Kidney (tissue), 14 donors: ENCODE measurements around the gene BCAS3. TPM values are rescaled to one million over a fixed set of nuclear protein-coding genes. Genes with fewer than 3 reads are reported as not detected.

Experiments
- DNase-seq, 5 donors: peaks; one replicate each; pipeline ENCODE4 v3.0.0-alpha.2; 2013 to 2020
- FAIRE-seq: peaks from 2 replicates; lab custom pipeline; 2012; peaks lifted over from hg19 to GRCh38; lab: Jason Lieb, UNC
- H3K27ac ChIP-seq, 2 donors: one replicate each; pipeline ENCODE4 v1.7.0; 2013; ENCODE audit warnings: low read depth in 2 of 2, low read length in 2 of 2, inconsistent platforms in 1 of 2
- H3K27me3 ChIP-seq: one replicate; pipeline ENCODE4 v1.7.1; 2013; ENCODE audit warnings: low read length, inconsistent platforms; ENCODE audit not compliant: control insufficient read depth, insufficient read depth
- H3K36me3 ChIP-seq, 3 donors: one replicate each; pipeline versions ENCODE4 v1.7.0 to v1.7.1; 2013; ENCODE audit warnings: low read length in 3 of 3, control low read depth in 1 of 3, inconsistent platforms in 1 of 3; ENCODE audit not compliant: insufficient read depth in 3 of 3, control insufficient read depth in 2 of 3
- H3K4me1 ChIP-seq, 3 donors: one replicate each; pipeline versions ENCODE4 v1.7.0 to v1.7.1; 2013; ENCODE audit warnings: low read length in 3 of 3, inconsistent platforms in 1 of 3, low read depth in 1 of 3; ENCODE audit not compliant: control insufficient read depth in 2 of 3, insufficient read depth in 2 of 3
- H3K4me3 ChIP-seq, 3 donors: one replicate each; pipeline versions ENCODE4 v1.7.0 to v1.8.1; 2013; ENCODE audit warnings: low read length in 3 of 3, control low read depth in 1 of 3, inconsistent platforms in 1 of 3
- H3K9ac ChIP-seq, 3 donors: one replicate each; pipeline versions ENCODE4 v1.7.0 to v1.7.1; 2013; ENCODE audit warnings: low read length in 3 of 3, control low read depth in 1 of 3, inconsistent platforms in 1 of 3
- H3K9me3 ChIP-seq, 3 donors: one replicate each; pipeline versions ENCODE4 v1.7.0 to v1.7.1; 2013; ENCODE audit warnings: low read length in 3 of 3, control low read depth in 1 of 3, inconsistent platforms in 1 of 3; ENCODE audit not compliant: control insufficient read depth in 2 of 3, insufficient read depth in 1 of 3
- CTCF ChIP-seq: IDR thresholded peaks from 3 replicates; pipeline ENCODE4 v1.5.1; 2012; ENCODE audit warnings: mild to moderate bottlenecking, moderate library complexity, borderline replicate concordance; ENCODE audit not compliant: insufficient read depth; ENCODE audit errors: extremely low read depth
- intact Hi-C: fragments of 100-400 bp; cut with DNase I; formaldehyde crosslinking; loops from one replicate; pipeline ENCODE4 v1.11.1; 2022
- polyA plus RNA-seq: library from polyadenylated mRNA; stranded (reverse); fragments of 350-450 nt; fragmentation: Illumina TruSeq; extraction: RNeasy Lipid Tissue Mini Kit (QIAGEN cat#74804); gene quantifications from one replicate; pipeline ENCODE4 v1.2.3, GENCODE V29; 2014; ENCODE audit warnings: low read depth, low replicate concordance; ENCODE audit not compliant: insufficient read depth
- total RNA-seq: library from RNA; stranded (reverse); fragmentation: NEBNext Ultra II Directional; extraction: Animal tissue kit (Norgen Biotek cat#: 25700); gene quantifications from one replicate; pipeline ENCODE4 v1.2.1, GENCODE V29; 2021
- donor health status: control.
- donor health status: control.
- donor health status: control.
- donor health status: control.
- donor health status: control.
- donor health status: DM: yes; HTN: yes; CAD: no.
- donor health status: Normal renal cell carcinoma (clear cell type).

Gene BCAS3
- total and polyA plus RNA-seq, 2 donors from 2014 or later, result 18.3 to 44.1 TPM

DNA sequence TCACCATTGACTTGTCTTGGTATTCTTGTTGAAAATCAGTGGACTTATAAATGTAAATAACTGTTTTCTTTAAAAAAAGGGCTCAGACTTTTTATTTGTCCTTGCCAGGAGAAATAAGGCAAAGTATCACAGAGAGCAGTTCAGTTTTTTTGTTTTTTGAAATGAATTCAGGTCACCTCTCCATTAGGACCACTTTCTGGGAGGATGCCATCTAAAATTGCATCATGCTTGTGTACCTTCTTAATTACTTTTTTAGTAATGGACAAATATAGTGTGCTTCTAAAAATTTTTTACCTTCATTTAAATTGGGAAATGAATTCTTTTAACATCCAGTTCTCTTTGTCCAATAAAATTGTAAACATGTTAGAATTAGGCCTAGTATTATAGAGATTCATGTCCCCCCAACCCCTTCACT is 210.0 kb downstream of the BCAS3 start:
- no peaks in the 10 kb centered on the region for H3K36me3 ChIP-seq
- H3K27me3 ChIP-seq, result no peaks in the 10 kb centered on the region
- no peak for FAIRE-seq
- H3K4me3 ChIP-seq, result peak overlapping the region in 2 of 3 donors; percentile 18 to 37
- TF ChIP-seq CTCF, result no peak
- no peak overlapping the region for H3K9ac ChIP-seq
- intact Hi-C loops, result no loop called here
- no peak overlapping the region for H3K27ac ChIP-seq
- no peaks in the 10 kb centered on the region for H3K4me1 ChIP-seq
- no peak for DNase-seq
- no peaks in the 10 kb centered on the region for H3K9me3 ChIP-seq

- FAIRE-seq, result no peak
- Histone ChIP-seq H3K4me3 (no peak overlapping the region), H3K27me3 (no peaks in the 10 kb centered on the region), H3K27ac (no peak overlapping the region), H3K9ac (no peak overlapping the region), H3K9me3 (no peaks in the 10 kb centered on the region), H3K4me1 (no peaks in the 10 kb centered on the region), H3K36me3 (no peaks in the 10 kb centered on the region)
- DNase-seq, result no peak
- TF ChIP-seq CTCF, result no peak
- intact Hi-C loops, result no loop called here
Measured at GRCh38 chr17:60888812-60889709, 211.4 kb downstream of the BCAS3 start.

GRCh38 chr17:60891149-60891548 is 213.5 kb downstream of the BCAS3 start:
- Histone ChIP-seq H3K9ac (no peak overlapping the region), H3K4me1 (no peaks in the 10 kb centered on the region), H3K27me3 (no peaks in the 10 kb centered on the region), H3K36me3 (no peaks in the 10 kb centered on the region), H3K9me3 (no peaks in the 10 kb centered on the region), H3K4me3 (no peak overlapping the region), H3K27ac (no peak overlapping the region)
- no peak for TF ChIP-seq CTCF
- no peak for FAIRE-seq
- intact Hi-C loops, result no loop called here
- DNase-seq, result no peak
